ENCODE results near the gene RPL39L.

The RPL39L gene

DNA sequence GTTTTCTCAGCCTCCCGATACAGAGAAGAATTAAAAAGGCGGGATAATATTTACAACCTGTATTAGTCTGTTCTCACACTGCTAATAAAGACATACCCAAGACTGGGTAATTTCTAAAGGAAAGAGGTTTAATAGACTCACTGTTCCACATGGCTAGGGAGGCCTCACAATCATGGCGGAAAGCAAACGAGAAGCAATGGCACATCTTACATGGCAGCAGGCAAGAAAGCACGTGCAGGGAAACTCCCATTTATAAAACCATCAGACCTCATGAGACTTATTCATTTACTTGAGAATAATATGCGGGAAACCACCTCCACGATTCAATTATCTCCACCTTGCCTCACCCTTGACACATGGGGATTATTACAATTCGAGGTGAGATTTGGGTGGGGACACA, 27.5 kb upstream of the RPL39L start:
- in situ Hi-C loops (cut with MboI; ENCODE audit: low sequenced_read_pairs, unreplicated experiment): loop anchor here (10.0 kb wide), 1 partner anchor 322 kb away; the partner anchor contains the start of gene ADIPOQ
- DNase-seq (ENCODE audit: low spot score): no peak
- TF ChIP-seq, protein P1, sequence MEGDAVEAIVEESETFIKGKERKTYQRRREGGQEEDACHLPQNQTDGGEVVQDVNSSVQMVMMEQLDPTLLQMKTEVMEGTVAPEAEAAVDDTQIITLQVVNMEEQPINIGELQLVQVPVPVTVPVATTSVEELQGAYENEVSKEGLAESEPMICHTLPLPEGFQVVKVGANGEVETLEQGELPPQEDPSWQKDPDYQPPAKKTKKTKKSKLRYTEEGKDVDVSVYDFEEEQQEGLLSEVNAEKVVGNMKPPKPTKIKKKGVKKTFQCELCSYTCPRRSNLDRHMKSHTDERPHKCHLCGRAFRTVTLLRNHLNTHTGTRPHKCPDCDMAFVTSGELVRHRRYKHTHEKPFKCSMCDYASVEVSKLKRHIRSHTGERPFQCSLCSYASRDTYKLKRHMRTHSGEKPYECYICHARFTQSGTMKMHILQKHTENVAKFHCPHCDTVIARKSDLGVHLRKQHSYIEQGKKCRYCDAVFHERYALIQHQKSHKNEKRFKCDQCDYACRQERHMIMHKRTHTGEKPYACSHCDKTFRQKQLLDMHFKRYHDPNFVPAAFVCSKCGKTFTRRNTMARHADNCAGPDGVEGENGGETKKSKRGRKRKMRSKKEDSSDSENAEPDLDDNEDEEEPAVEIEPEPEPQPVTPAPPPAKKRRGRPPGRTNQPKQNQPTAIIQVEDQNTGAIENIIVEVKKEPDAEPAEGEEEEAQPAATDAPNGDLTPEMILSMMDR (IDR thresholded peaks at IDR 0.05; ENCODE audit: borderline replicate concordance, control extremely low read depth, extremely low read depth, insufficient read depth, missing control alignments): no peak

DNA sequence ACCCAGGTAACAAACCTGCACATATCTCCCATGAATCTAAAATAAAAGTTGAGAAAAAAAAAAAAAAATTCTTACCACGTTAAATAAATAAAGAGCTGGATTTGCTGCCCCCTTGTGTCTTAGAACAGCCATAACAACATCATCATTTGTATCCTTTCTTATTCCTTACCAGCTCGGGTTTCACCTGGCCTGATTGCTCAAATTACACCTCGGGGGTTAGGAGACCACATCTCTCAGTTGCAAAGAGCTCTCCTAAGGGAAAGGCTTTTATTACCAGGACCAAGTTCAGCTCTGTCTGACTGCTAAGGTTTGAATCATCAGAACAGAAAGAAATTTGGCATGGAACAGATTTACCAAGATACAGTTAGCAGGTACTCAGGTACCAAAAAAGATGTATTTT, 25.8 kb upstream of the RPL39L start:
- in situ Hi-C loops (cut with MboI; ENCODE audit: low sequenced_read_pairs, unreplicated experiment): loop anchor here (10.0 kb wide), 1 partner anchor 320 kb away; the partner anchor contains the start of gene ADIPOQ
- TF ChIP-seq, protein P1 (IDR thresholded peaks at IDR 0.05; ENCODE audit: borderline replicate concordance, control extremely low read depth, extremely low read depth, insufficient read depth, missing control alignments): peak; percentile 42
- DNase-seq (ENCODE audit: low spot score): peak; percentile 45

DNA sequence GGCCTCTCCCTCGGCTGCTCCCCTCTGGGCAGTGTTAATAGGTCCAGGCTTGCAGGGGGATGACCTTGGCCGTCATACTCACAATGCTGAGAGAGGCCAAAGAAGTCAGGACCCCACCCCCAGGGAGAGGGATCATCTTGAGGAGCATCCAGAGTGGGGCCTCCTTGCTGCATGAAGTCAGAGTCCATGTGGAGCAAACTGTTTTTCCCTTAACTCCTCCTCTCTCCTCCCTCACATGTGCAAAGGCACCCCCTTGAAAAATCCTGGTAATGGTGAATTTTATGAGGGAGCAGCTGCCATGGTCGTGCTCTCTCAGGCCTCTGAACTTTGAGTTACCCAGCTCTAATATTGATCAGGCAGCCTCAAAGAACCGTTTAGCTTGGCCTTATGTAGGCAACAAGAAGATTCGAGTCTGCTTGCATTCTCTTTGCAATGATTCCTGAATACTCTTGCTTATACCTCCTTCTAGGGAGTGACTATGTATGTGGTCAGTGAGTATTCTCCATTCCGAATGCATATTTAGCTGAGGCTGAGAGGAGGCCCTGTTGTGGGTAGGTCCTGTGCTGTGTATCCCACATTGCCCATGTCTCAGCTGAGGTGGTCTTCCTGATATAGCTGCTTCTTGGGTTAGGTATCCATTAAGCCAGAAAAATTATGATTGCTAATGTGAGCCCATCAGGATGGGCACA, 23.1 kb upstream of the RPL39L start:
- no peak for DNase-seq (ENCODE audit: low spot score)
- TF ChIP-seq, protein P1 (IDR thresholded peaks at IDR 0.05; ENCODE audit: borderline replicate concordance, control extremely low read depth, extremely low read depth, insufficient read depth, missing control alignments): no peak
- in situ Hi-C loops (cut with MboI; ENCODE audit: low sequenced_read_pairs, unreplicated experiment): loop anchor here (10.0 kb wide), 1 partner anchor 318 kb away; the partner anchor contains the start of gene ADIPOQ

DNA sequence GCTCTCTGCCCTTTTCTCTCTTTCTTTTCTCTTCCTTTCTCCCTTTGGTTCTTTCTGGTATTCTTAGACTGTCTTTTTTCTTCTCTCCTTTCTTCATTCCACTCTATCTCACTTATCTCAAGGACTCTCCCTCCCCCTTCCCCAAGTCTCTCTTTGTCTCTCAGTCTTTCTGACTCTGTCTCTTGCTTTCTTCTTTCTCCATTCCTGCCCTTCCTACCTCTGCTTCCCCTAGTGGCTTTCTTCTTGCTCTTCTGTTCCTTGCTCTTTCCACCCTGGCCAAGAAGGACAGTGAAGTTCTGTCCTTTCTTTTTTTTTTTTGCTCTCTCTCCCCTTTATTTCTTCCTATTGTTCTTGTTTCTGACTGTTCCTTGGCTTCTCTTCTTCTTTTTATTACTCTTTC, 22.3 kb upstream of the RPL39L start:
- TF ChIP-seq, protein P1 (IDR thresholded peaks at IDR 0.05; ENCODE audit: borderline replicate concordance, control extremely low read depth, extremely low read depth, insufficient read depth, missing control alignments): no peak
- in situ Hi-C loops (cut with MboI; ENCODE audit: low sequenced_read_pairs, unreplicated experiment): loop anchor here (10.0 kb wide), 1 partner anchor 317 kb away; the partner anchor contains the start of gene ADIPOQ
- DNase-seq (ENCODE audit: low spot score): no peak

DNA sequence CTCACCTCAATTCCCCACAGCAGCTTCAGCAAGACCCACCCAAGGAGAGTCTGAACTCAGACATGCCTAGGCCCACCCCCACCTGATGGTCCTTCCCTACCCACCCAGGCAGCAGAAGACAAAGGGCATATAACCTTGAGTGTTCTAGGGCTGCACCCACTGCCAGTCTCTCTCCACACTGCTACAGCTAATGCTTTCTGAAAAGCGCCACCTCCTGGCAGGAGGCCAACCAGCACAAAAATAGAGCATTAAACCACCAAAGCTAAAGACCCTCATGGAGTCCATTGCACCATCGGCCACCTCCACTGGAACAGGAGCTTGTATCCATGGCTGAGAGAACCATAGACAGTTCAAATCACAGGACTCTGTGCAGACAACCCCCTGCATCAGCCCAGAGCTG, 11.3 kb upstream of the RPL39L start:
- no peak for DNase-seq (ENCODE audit: low spot score)
- in situ Hi-C loops (cut with MboI; ENCODE audit: low sequenced_read_pairs, unreplicated experiment): no loop called here
- TF ChIP-seq, protein P1 (IDR thresholded peaks at IDR 0.05; ENCODE audit: borderline replicate concordance, control extremely low read depth, extremely low read depth, insufficient read depth, missing control alignments): peak; percentile 42

DNA sequence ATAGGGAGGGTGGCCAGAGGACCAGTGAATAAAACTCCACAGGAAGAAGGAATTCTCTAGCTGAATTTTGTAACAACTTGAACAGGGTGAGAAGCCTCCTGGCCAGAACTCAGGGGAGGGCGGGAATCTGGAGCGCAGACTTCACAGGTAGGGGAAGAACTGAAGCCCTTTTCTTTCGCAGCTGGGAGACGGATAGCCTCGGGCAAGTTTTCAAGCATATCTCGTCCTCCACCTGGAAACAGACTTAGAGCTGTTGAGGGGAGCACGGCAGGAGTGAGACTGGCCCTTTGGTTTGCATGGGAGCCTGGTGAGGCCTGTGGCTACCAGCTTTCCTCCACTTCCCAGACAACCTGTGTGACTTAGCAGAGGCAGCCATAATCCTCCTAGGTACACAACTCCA, 10.9 kb upstream of the RPL39L start:
- DNase-seq (ENCODE audit: low spot score): no peak
- TF ChIP-seq, protein P1 (IDR thresholded peaks at IDR 0.05; ENCODE audit: borderline replicate concordance, control extremely low read depth, extremely low read depth, insufficient read depth, missing control alignments): no peak
- in situ Hi-C loops (cut with MboI; ENCODE audit: low sequenced_read_pairs, unreplicated experiment): no loop called here
